Kidney (tissue), 14 donors: ENCODE results near the gene CXCL16. TPM values are rescaled to one million over a fixed set of nuclear protein-coding genes. Genes with fewer than 3 reads are reported as not detected.

Source experiments
- DNase-seq, 5 donors: peaks; one replicate each; pipeline ENCODE4 v3.0.0-alpha.2; 2013 to 2020
- FAIRE-seq: peaks from 2 replicates; lab custom pipeline; 2012; peaks lifted over from hg19 to GRCh38; lab: Jason Lieb, UNC
- H3K27ac ChIP-seq, 2 donors: one replicate each; pipeline ENCODE4 v1.7.0; 2013; ENCODE audit warnings: low read depth in 2 of 2, low read length in 2 of 2, inconsistent platforms in 1 of 2
- H3K27me3 ChIP-seq: one replicate; pipeline ENCODE4 v1.7.1; 2013; ENCODE audit warnings: low read length, inconsistent platforms; ENCODE audit not compliant: control insufficient read depth, insufficient read depth
- H3K36me3 ChIP-seq, 3 donors: one replicate each; pipeline versions ENCODE4 v1.7.0 to v1.7.1; 2013; ENCODE audit warnings: low read length in 3 of 3, control low read depth in 1 of 3, inconsistent platforms in 1 of 3; ENCODE audit not compliant: insufficient read depth in 3 of 3, control insufficient read depth in 2 of 3
- H3K4me1 ChIP-seq, 3 donors: one replicate each; pipeline versions ENCODE4 v1.7.0 to v1.7.1; 2013; ENCODE audit warnings: low read length in 3 of 3, inconsistent platforms in 1 of 3, low read depth in 1 of 3; ENCODE audit not compliant: control insufficient read depth in 2 of 3, insufficient read depth in 2 of 3
- H3K4me3 ChIP-seq, 3 donors: one replicate each; pipeline versions ENCODE4 v1.7.0 to v1.8.1; 2013; ENCODE audit warnings: low read length in 3 of 3, control low read depth in 1 of 3, inconsistent platforms in 1 of 3
- H3K9ac ChIP-seq, 3 donors: one replicate each; pipeline versions ENCODE4 v1.7.0 to v1.7.1; 2013; ENCODE audit warnings: low read length in 3 of 3, control low read depth in 1 of 3, inconsistent platforms in 1 of 3
- H3K9me3 ChIP-seq, 3 donors: one replicate each; pipeline versions ENCODE4 v1.7.0 to v1.7.1; 2013; ENCODE audit warnings: low read length in 3 of 3, control low read depth in 1 of 3, inconsistent platforms in 1 of 3; ENCODE audit not compliant: control insufficient read depth in 2 of 3, insufficient read depth in 1 of 3
- intact Hi-C: fragments of 100-400 bp; cut with DNase I; formaldehyde crosslinking; loops from one replicate; pipeline ENCODE4 v1.11.1; 2022
- polyA plus RNA-seq: library from polyadenylated mRNA; stranded (reverse); fragments of 350-450 nt; fragmentation: Illumina TruSeq; extraction: RNeasy Lipid Tissue Mini Kit (QIAGEN cat#74804); gene quantifications from one replicate; pipeline ENCODE4 v1.2.3, GENCODE V29; 2014; ENCODE audit warnings: low read depth, low replicate concordance; ENCODE audit not compliant: insufficient read depth
- total RNA-seq: library from RNA; stranded (reverse); fragmentation: NEBNext Ultra II Directional; extraction: Animal tissue kit (Norgen Biotek cat#: 25700); gene quantifications from one replicate; pipeline ENCODE4 v1.2.1, GENCODE V29; 2021
- TF ChIP-seq, protein P1 (sequence below): IDR thresholded peaks from 3 replicates; pipeline ENCODE4 v1.5.1; 2012; ENCODE audit warnings: mild to moderate bottlenecking, moderate library complexity, borderline replicate concordance; ENCODE audit not compliant: insufficient read depth; ENCODE audit errors: extremely low read depth
- donor health status: control.
- donor health status: control.
- donor health status: control.
- donor health status: control.
- donor health status: control.
- donor health status: DM: yes; HTN: yes; CAD: no.
- donor health status: Normal renal cell carcinoma (clear cell type).

The CXCL16 gene
- total and polyA plus RNA-seq, 2 donors from 2014 or later, result 22.5 to 83.0 TPM

DNA sequence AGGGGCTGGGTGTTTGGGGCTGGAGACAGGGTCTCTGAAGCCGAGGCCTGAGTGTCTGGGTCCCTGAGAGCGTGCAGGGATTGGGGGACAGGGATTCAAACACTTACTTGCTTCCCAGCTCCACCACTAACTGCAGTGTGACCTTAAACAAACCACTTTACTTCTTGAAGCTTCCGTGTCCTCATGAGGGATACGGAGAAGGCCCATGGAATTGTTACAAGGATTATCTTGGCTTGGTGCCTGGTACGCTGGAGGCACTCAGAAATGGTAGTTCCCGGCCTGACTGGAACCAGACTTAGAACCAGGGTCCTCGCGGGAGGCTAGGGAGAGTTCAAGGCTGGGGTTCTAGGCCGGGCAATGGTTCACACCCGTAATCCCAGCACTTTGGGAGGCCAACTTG lies 2.9 kb upstream of the CXCL16 start:
- no peak for FAIRE-seq
- Histone ChIP-seq H3K27ac (no peak overlapping the region), H3K9ac (no peak overlapping the region), H3K4me3 (no peak overlapping the region), H3K4me1 (peaks cover 0 to 6% (median 0%) of the 10 kb centered on the region in 3 donors), H3K27me3 (peaks cover 11% of the 10 kb centered on the region), H3K36me3 (no peaks in the 10 kb centered on the region), H3K9me3 (no peaks in the 10 kb centered on the region)
- DNase-seq, result peak in 1 of 5 donors; percentile 34
- TF ChIP-seq, protein P1, sequence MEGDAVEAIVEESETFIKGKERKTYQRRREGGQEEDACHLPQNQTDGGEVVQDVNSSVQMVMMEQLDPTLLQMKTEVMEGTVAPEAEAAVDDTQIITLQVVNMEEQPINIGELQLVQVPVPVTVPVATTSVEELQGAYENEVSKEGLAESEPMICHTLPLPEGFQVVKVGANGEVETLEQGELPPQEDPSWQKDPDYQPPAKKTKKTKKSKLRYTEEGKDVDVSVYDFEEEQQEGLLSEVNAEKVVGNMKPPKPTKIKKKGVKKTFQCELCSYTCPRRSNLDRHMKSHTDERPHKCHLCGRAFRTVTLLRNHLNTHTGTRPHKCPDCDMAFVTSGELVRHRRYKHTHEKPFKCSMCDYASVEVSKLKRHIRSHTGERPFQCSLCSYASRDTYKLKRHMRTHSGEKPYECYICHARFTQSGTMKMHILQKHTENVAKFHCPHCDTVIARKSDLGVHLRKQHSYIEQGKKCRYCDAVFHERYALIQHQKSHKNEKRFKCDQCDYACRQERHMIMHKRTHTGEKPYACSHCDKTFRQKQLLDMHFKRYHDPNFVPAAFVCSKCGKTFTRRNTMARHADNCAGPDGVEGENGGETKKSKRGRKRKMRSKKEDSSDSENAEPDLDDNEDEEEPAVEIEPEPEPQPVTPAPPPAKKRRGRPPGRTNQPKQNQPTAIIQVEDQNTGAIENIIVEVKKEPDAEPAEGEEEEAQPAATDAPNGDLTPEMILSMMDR, result no peak
- intact Hi-C loops, result no loop called here

DNA sequence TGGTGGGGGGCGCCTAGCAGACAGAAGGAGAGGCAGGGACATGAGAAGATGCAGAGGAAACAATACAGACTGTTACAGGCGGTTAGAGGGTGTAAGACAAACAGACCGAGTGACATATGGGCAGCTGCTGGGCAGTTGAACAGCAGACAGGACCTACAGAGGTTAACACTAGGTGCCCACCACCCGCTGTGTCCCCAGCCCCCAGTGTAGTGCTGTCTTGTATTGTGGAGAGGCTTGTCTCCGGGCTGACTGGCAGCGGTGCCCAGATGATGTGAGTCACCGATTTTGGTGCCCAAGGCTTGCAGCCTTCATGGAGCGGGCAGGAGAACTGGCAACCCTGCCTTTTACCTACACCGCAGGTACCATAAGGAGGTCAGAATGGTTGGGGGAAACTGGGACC lies 2.4 kb upstream of the CXCL16 start:
- DNase-seq, result peak in 1 of 5 donors; percentile 42
- intact Hi-C loops, result no loop called here
- H3K4me1 ChIP-seq, result peaks cover 0 to 6% (median 0%) of the 10 kb centered on the region in 3 donors
- H3K36me3 ChIP-seq, result no peaks in the 10 kb centered on the region
- H3K27me3 ChIP-seq, result peaks cover 11% of the 10 kb centered on the region
- H3K27ac ChIP-seq, result no peak overlapping the region
- no peak overlapping the region for H3K4me3 ChIP-seq
- no peak for FAIRE-seq
- TF ChIP-seq, protein P1, result no peak
- H3K9ac ChIP-seq, result no peak overlapping the region
- no peaks in the 10 kb centered on the region for H3K9me3 ChIP-seq

DNA sequence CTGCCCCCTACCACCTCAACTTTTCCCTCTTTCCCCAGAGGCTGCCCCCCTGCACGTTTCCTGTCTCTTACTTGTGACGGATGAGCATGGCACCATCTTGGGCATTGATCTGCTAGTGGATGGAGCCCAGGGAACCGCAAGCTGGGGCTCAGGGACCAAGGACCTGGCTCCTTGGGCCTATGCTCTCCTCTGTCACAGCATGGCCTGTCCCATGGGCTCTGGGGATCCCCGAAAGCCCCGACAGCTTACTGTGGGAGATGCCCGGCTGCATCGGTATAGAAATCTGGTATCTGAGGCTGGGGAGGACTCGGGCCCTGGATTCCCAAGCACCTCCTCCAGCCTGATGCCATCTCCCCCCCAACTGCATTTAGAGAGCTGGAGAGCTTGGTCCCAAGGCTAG lies 1.8 kb upstream of the CXCL16 start:
- H3K4me3 ChIP-seq, result no peak overlapping the region
- H3K36me3 ChIP-seq, result no peaks in the 10 kb centered on the region
- H3K9ac ChIP-seq, result no peak overlapping the region
- H3K27ac ChIP-seq, result no peak overlapping the region
- no peaks in the 10 kb centered on the region for H3K9me3 ChIP-seq
- peaks cover 0 to 6% (median 0%) of the 10 kb centered on the region in 3 donors for H3K4me1 ChIP-seq
- intact Hi-C loops, result no loop called here
- TF ChIP-seq, protein P1, result no peak
- DNase-seq, result peak in 1 of 5 donors; percentile 29
- H3K27me3 ChIP-seq, result peaks cover 11% of the 10 kb centered on the region
- FAIRE-seq, result no peak

DNA sequence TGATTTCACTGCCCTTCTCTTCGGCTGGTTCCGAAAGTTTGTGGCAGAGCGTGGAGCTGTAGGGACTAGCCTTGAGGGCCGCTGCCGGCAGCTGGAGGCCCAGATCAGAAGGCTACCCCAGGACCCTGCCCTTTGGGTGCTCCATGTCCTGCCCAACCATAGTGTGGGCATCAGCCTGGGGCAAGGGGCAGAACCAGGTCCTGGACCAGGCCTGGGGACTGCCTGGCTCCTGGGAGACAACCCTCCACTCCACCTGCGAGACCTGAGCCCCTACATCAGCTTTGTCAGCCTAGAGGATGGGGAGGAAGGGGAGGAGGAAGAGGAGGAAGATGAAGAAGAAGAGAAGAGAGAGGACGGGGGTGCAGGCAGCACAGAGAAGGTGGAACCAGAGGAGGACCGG lies 856 bp upstream of the CXCL16 start:
- peak in 1 of 5 donors; percentile 69 for DNase-seq
- TF ChIP-seq, protein P1, result no peak
- intact Hi-C loops, result no loop called here
- no peak for FAIRE-seq
- Histone ChIP-seq H3K27me3 (peaks cover 11% of the 10 kb centered on the region), H3K36me3 (no peaks in the 10 kb centered on the region), H3K4me3 (no peak overlapping the region), H3K9me3 (no peaks in the 10 kb centered on the region), H3K4me1 (peaks cover 0 to 6% (median 0%) of the 10 kb centered on the region in 3 donors), H3K9ac (no peak overlapping the region), H3K27ac (no peak overlapping the region)
